HL-60/S4 (cell line): ENCODE data around the gene RUSF1.
"Not testable (repeated sequence)": the region's sequence is repeated elsewhere in the genome, so short reads cannot be mapped to it uniquely, and the experiment has no call there.

Experiments
- in situ Hi-C: fragments of 300-500 bp; cut with MboI; formaldehyde crosslinking; loops from 2 replicates; pipeline ENCODE4 v1.14.3; 2022; ENCODE audit warnings: low sequenced_read_pairs

Gene RUSF1

DNA sequence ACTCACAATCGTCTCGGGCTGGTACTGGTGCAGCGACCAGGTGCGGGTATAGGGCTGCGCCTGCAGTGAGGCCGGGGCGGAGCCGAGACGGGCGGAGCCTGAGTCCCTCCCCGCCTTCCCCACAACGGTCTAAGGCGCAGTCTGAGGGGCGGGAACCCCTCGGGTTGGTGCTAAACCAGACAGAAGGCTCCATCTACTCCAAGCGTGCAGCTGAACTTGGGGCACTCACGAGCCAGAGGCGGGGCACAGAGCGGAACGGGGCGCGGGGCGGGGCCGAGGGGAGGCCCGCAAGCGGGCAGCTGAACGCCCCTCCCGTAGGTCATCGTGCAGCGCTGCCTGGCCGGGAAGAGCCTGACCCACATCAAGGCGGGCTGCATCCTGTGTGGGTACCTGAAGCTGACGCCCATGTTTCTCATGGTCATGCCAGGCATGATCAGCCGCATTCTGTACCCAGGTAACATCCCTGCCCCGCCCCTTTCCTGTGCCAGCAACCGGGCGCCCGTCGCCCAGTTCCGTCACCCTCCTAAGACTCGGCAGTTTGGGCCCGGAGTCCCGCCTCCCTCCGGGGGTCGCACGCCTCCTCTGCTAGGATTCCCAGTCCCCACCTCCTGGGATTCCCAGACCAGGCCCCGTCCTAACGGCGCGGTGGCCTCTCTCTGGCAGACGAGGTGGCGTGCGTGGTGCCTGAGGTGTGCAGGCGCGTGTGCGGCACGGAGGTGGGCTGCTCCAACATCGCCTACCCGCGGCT lies 20.3 kb downstream of the RUSF1 start:
- in situ Hi-C loops, result no loop called here

- in situ Hi-C loops, result no loop called here
Measured at GRCh38 chr16:31487071-31487719, 21.0 kb downstream of the RUSF1 start.

DNA sequence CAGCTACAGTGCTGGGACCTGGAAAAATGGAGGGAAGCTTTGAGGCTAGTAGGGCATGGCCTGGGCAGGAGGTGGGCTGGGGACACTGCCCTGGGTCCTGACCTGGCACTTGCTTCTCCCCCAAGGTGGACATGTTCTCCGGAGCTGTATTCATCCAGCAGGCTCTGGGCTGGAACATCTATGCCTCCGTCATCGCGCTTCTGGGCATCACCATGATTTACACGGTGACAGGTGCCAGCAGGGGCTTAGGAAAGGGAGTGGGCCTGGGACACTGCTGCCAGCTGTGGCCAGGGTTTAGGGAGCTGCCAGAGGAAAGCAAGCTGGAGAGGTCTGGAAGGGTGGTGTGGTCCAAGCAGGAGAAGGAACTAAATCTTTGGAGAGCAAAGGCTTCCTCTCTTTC lies 22.1 kb downstream of the RUSF1 start:
- in situ Hi-C loops, result no loop called here

GRCh38 chr16:31485571-31485970 lies 22.6 kb downstream of the RUSF1 start:
- in situ Hi-C loops, result no loop called here

- in situ Hi-C loops, result no loop called here
Measured at GRCh38 chr16:31484491-31485171, 23.6 kb downstream of the RUSF1 start.

GRCh38 chr16:31484048-31484447 lies 24.1 kb downstream of the RUSF1 start:
- in situ Hi-C loops, result not testable (repeated sequence)

- in situ Hi-C loops, result no loop called here
Measured at GRCh38 chr16:31483081-31483480, 25.1 kb downstream of the RUSF1 start, which contains the start of gene SLC5A2. Gene SLC5A2, plus strand, starts transcription at chr16:31483123. Its CDS starts 14 bp downstream, at chr16:31483137.

GRCh38 chr16:31480851-31481536 lies 27.2 kb downstream of the RUSF1 start:
- in situ Hi-C loops, result no loop called here

DNA sequence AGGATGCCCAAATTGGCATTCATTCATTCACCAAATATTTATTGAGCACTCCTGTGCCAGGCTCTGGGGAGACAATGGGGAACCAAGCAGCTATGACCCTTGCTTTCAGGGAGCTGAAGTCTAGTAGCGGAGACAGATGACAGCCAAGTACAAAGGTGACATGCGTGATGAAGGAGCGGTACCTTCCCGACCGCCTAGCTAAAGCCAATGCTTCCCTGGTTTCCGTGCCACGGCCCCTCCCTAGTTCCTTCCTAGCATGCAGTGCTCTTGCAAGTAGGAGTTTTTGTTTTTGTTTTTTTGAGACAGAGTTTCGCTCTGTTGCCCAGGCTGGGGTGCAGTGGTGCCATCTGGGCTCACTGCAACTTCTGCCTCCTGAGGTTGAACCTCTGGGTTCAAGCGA lies 28.4 kb downstream of the RUSF1 start:
- in situ Hi-C loops, result no loop called here

- in situ Hi-C loops, result no loop called here
Measured at GRCh38 chr16:31478956-31479355, 29.2 kb downstream of the RUSF1 start.

DNA sequence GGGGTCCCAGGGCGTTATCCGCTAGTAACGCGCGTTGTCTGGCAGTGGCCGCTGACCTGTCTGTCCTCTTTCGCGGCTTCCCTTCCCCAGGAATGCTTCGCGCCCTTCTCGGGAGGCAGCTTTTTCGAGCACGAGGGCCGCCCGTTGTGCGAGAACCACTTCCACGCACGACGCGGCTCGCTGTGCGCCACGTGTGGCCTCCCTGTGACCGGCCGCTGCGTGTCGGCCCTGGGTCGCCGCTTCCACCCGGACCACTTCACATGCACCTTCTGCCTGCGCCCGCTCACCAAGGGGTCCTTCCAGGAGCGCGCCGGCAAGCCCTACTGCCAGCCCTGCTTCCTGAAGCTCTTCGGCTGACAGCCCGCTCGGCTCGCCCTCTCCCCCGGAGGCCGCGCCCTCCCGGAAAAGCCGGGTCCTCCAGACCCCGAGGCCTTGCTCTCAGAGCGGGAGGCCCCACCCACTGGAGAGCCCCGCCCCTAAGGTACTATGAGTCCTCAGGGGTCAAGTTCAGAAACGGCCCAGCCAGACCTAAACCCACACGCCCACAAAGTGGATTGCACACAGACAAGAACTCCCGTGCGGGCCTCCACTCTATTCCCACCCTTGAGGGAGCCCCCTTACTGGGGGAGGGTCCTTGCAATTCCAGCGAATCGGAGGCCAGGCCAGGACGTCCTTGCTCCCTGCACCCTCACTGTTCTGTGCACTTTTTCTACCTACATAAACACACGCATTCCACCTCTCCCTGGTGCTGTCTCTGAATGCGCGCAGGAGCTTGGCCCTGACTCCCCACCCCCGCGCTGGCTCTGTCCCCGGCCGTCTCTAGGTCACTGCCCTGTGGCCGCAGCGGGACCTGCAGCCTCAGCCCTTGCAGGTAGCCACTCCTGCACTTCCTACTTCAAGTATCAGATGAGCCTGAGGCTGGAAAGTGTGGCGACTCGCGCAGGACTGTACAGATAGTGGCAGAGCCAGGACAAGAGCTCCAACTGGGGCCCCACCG lies 30.7 kb downstream of the RUSF1 start:
- in situ Hi-C loops, result no loop called here

DNA sequence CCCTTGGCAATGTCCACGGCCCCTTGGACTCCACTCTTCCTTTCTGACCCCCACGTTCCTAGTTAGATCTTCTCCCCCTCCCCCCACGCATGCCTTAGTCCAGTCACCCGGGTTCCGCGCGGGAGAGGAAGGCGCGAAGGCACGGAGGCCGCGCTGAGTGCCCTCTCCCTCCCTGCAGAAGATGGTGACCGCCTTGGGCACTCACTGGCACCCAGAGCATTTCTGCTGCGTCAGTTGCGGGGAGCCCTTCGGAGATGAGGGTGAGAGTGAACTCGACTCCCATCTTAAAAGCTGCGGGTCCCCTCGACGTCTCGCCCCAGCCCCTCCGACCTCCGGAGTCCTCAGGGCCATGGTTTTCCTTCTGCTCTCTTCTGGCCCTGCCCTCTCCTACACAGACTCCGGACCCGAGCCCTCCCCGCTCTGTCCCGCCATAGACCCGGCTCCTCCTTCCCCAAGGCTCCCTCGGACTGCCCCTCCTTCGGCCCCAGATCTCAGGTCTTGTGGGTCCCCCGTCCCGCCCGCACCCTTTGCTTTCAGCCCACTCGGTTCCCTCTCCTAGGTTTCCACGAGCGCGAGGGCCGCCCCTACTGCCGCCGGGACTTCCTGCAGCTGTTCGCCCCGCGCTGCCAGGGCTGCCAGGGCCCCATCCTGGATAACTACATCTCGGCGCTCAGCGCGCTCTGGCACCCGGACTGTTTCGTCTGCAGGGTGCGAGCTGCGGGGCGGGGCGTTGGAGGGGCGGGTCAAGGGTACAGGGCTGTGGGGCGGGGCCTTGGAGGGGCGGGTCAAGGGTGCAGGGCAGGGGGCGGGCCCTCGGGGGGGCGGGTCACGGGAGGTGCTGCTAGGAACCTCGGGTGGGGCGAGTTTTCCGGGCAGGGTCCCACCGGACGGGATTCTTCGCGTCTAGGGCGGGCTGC lies 31.6 kb downstream of the RUSF1 start:
- in situ Hi-C loops, result no loop called here

DNA sequence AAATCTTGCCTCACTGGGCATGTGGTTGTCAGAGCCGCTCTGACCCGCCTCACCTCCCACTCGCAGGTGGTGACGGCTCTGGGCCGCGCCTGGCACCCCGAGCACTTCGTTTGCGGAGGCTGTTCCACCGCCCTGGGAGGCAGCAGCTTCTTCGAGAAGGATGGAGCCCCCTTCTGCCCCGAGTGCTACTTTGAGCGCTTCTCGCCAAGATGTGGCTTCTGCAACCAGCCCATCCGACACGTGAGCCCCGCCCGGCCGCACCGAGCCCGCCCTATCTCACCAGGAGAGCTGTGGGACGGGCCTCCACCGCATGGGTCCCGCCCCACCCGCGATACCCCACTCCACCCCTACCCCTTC lies 32.3 kb downstream of the RUSF1 start:
- in situ Hi-C loops, result no loop called here

- in situ Hi-C loops, result no loop called here
Measured at GRCh38 chr16:31474773-31475738, 33.1 kb downstream of the RUSF1 start.

DNA sequence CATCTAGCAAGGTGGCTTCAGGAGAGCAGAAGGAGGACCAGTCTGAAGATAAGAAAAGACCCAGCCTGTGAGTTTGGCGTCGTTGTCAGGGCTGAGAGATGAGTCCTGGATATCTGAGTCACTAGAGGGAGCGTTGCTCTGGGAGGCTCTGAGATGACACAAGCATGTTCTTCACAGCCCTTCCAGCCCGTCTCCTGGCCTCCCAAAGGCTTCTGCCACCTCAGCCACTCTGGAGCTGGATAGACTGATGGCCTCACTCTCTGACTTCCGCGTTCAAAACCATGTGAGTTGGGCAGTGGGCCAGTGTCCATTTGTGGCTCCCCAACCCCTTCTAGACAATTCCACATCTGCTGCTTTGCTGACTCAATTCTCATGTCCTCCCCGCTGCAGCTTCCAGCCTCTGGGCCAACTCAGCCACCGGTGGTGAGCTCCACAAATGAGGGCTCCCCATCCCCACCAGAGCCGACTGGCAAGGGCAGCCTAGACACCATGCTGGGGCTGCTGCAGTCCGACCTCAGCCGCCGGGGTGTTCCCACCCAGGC lies 33.9 kb downstream of the RUSF1 start:
- in situ Hi-C loops, result no loop called here

- in situ Hi-C loops, result no loop called here
Measured at GRCh38 chr16:31473264-31473984, 34.8 kb downstream of the RUSF1 start.

GRCh38 chr16:31472709-31473203 lies 35.4 kb downstream of the RUSF1 start:
- in situ Hi-C loops, result no loop called here
